ENCODE data around the gene ASS1. TPM values are rescaled to one million over a fixed set of nuclear protein-coding genes. Genes with fewer than 3 reads are reported as not detected.

The ASS1 gene
- total RNA-seq, 1 donor: 0.27 TPM

- DNase-seq (ENCODE audit: low read depth in 2 of 3, low spot score in 2 of 3): no peak
Measured at GRCh38 chr9:130491830-130492482, 47.2 kb downstream of the ASS1 start.

GRCh38 chr9:130493021-130493420 is 48.3 kb downstream of the ASS1 start:
- no peak for DNase-seq (ENCODE audit: low read depth in 2 of 3, low spot score in 2 of 3)

GRCh38 chr9:130493476-130493875 is 48.7 kb downstream of the ASS1 start:
- no peak for DNase-seq (ENCODE audit: low read depth in 2 of 3, low spot score in 2 of 3)

- no peak for DNase-seq (ENCODE audit: low read depth in 2 of 3, low spot score in 2 of 3)
Measured at GRCh38 chr9:130495067-130495466, 50.3 kb downstream of the ASS1 start.

- no peak for DNase-seq (ENCODE audit: low read depth in 2 of 3, low spot score in 2 of 3)
Measured at GRCh38 chr9:130497139-130497538, 52.4 kb downstream of the ASS1 start.

- no peak for DNase-seq (ENCODE audit: low read depth in 2 of 3, low spot score in 2 of 3)
Measured at GRCh38 chr9:130498298-130498917, 53.6 kb downstream of the ASS1 start.

GRCh38 chr9:130498918-130499698 is 54.3 kb downstream of the ASS1 start:
- no peak for DNase-seq (ENCODE audit: low read depth in 2 of 3, low spot score in 2 of 3)

GRCh38 chr9:130499804-130500263 is 55.1 kb downstream of the ASS1 start:
- no peak for DNase-seq (ENCODE audit: low read depth in 2 of 3, low spot score in 2 of 3)

- no peak for DNase-seq (ENCODE audit: low read depth in 2 of 3, low spot score in 2 of 3)
Measured at GRCh38 chr9:130500340-130501180, 55.8 kb downstream of the ASS1 start.

- DNase-seq (ENCODE audit: low read depth in 2 of 3, low spot score in 2 of 3): no peak
Measured at GRCh38 chr9:130501639-130502038, 56.9 kb downstream of the ASS1 start.

GRCh38 chr9:130508218-130508617 is 63.5 kb downstream of the ASS1 start:
- no peak for DNase-seq (ENCODE audit: low read depth in 2 of 3, low spot score in 2 of 3)

GRCh38 chr9:130512199-130512598 is 67.4 kb downstream of the ASS1 start:
- DNase-seq (ENCODE audit: low read depth in 2 of 3, low spot score in 2 of 3): no peak

GRCh38 chr9:130513078-130513477 is 68.3 kb downstream of the ASS1 start:
- DNase-seq (ENCODE audit: low read depth in 2 of 3, low spot score in 2 of 3): no peak

GRCh38 chr9:130518233-130518632 is 73.5 kb downstream of the ASS1 start:
- no peak for DNase-seq (ENCODE audit: low read depth in 2 of 3, low spot score in 2 of 3)

GRCh38 chr9:130518943-130519799 is 74.4 kb downstream of the ASS1 start:
- DNase-seq (ENCODE audit: low read depth in 2 of 3, low spot score in 2 of 3): no peak

- no peak for DNase-seq (ENCODE audit: low read depth in 2 of 3, low spot score in 2 of 3)
Measured at GRCh38 chr9:130519927-130520326, 75.2 kb downstream of the ASS1 start.

- no peak for DNase-seq (ENCODE audit: low read depth in 2 of 3, low spot score in 2 of 3)
Measured at GRCh38 chr9:130521715-130522114, 77.0 kb downstream of the ASS1 start.

GRCh38 chr9:130522233-130522808 is 77.6 kb downstream of the ASS1 start:
- DNase-seq (ENCODE audit: low read depth in 2 of 3, low spot score in 2 of 3): peak in 1 of 3 donors; percentile 18

- no peak for DNase-seq (ENCODE audit: low read depth in 2 of 3, low spot score in 2 of 3)
Measured at GRCh38 chr9:130523921-130524320, 79.2 kb downstream of the ASS1 start.
